MM.1S (cell line): ENCODE measurements around the gene HMGN2.

Experiments
- DNase-seq: peaks from one replicate; pipeline ENCODE4 v3.0.0-alpha.2; 2015
- H2AFZ ChIP-seq: fragments of 300-600 bp; sonication (generic); 2 replicates; pipeline ENCODE4 v1.6.0; 2016; ENCODE audit warnings: antibody characterized with exemption, low read length
- H3F3A ChIP-seq: fragments of 300-600 bp; sonication (generic); 2 replicates; pipeline ENCODE4 v1.6.1; 2016; ENCODE audit warnings: mild to moderate bottlenecking, antibody characterized with exemption, low read length, moderate library complexity, mixed read lengths; ENCODE audit not compliant: insufficient read depth
- H3K27ac ChIP-seq: fragments of 300-600 bp; sonication (generic); 2 replicates; pipeline ENCODE4 v1.5.1; 2016; ENCODE audit warnings: mild to moderate bottlenecking, low read length
- H3K27me3 ChIP-seq: fragments of 300-600 bp; sonication (generic); replicated peaks from 2 replicates; pipeline ENCODE4 v1.6.0; 2016; ENCODE audit warnings: low read length; ENCODE audit not compliant: insufficient read depth
- H3K36me3 ChIP-seq: fragments of 300-600 bp; sonication (generic); replicated peaks from 2 replicates; pipeline ENCODE4 v1.6.1; 2016; ENCODE audit warnings: mild to moderate bottlenecking, low read length, mixed read lengths; ENCODE audit not compliant: insufficient read depth
- H3K4me1 ChIP-seq: fragments of 300-600 bp; sonication (generic); 2 replicates; pipeline ENCODE4 v1.6.1; 2016; ENCODE audit warnings: low read length, mixed read lengths
- H3K4me2 ChIP-seq: fragments of 300-600 bp; sonication (generic); 2 replicates; pipeline ENCODE4 v1.6.0; 2016; ENCODE audit warnings: low read depth, low read length
- H3K4me3 ChIP-seq: fragments of 300-600 bp; sonication (generic); 2 replicates; pipeline ENCODE4 v1.5.1; 2016; ENCODE audit warnings: low read length, mixed read lengths
- H3K79me2 ChIP-seq: fragments of 300-600 bp; sonication (generic); 2 replicates; pipeline ENCODE4 v1.6.1; 2016; ENCODE audit warnings: mixed run types, low read length, mixed read lengths
- H3K9ac ChIP-seq: fragments of 300-600 bp; sonication (generic); 2 replicates; pipeline ENCODE4 v1.6.1; 2016; ENCODE audit warnings: low read length, mixed read lengths
- H3K9me2 ChIP-seq: fragments of 300-600 bp; sonication (generic); replicated peaks from 2 replicates; pipeline ENCODE4 v1.6.1; 2016; ENCODE audit warnings: mild to moderate bottlenecking, low read length, mixed read lengths; ENCODE audit not compliant: insufficient read depth
- H3K9me3 ChIP-seq: fragments of 300-600 bp; sonication (generic); replicated peaks from 2 replicates; pipeline ENCODE4 v1.6.1; 2016; ENCODE audit warnings: mild to moderate bottlenecking, low read length, mixed read lengths; ENCODE audit not compliant: insufficient read depth
- H4K20me1 ChIP-seq: fragments of 300-600 bp; sonication (generic); 2 replicates; pipeline ENCODE4 v1.6.1; 2016; ENCODE audit warnings: mild to moderate bottlenecking, low read length, moderate library complexity, mixed read lengths; ENCODE audit not compliant: insufficient read depth
- EZH2 ChIP-seq: fragments of 300-600 bp; sonication (generic); optimal IDR thresholded peaks from 2 replicates; pipeline ENCODE3; 2017; ENCODE audit warnings: low read depth, mild to moderate bottlenecking, antibody characterized with exemption, low read length, mixed read lengths
- EZH2phosphoT487 ChIP-seq: fragments of 300-600 bp; sonication (generic); IDR thresholded peaks from 2 replicates; pipeline ENCODE4 v1.6.1; 2018; ENCODE audit warnings: antibody characterized with exemption, low read length
- TF ChIP-seq, protein P1 (sequence below): fragments of 300-600 bp; sonication (generic); IDR thresholded peaks from 2 replicates; pipeline ENCODE4 v1.5.1; 2016; ENCODE audit warnings: antibody characterized with exemption, low read length, mixed read lengths

Gene HMGN2

DNA sequence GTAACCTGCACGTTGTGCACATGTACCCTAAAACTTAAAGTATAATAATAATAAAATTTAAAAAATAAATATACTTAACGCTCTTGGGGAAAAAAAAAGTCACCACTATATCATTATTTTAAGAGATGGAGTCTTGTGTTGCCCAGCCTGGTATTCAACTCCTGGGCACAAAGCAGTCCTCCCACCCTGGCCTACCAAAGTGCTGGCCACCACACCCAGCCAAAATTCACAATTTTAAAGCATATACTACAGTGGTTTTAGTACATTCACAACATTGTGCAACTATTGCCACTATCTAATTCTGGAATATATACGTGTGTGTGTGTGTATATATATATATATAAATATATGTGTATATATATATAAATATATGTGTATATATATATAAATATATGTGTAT, 5.9 kb downstream of the HMGN2 start:
- Histone ChIP-seq H3K4me2 (no peak overlapping the region), H3F3A (peaks cover 40% of the 10 kb centered on the region), H3K36me3 (peaks cover 20% of the 10 kb centered on the region; the same call in 1 of the 2 replicates), H3K9ac (no peak overlapping the region), H3K4me3 (no peak overlapping the region), H3K27ac (no peak overlapping the region), H2AFZ (no peak overlapping the region), H3K79me2 (peaks cover 25% of the 10 kb centered on the region), H4K20me1 (peaks cover 23% of the 10 kb centered on the region), H3K9me2 (no peaks in the 10 kb centered on the region), H3K27me3 (no peaks in the 10 kb centered on the region), H3K9me3 (no peaks in the 10 kb centered on the region), H3K4me1 (peaks cover 8% of the 10 kb centered on the region)
- no peak for DNase-seq
- TF ChIP-seq EZH2 (no peak), EZH2phosphoT487 (no peak)
- TF ChIP-seq, protein P1, sequence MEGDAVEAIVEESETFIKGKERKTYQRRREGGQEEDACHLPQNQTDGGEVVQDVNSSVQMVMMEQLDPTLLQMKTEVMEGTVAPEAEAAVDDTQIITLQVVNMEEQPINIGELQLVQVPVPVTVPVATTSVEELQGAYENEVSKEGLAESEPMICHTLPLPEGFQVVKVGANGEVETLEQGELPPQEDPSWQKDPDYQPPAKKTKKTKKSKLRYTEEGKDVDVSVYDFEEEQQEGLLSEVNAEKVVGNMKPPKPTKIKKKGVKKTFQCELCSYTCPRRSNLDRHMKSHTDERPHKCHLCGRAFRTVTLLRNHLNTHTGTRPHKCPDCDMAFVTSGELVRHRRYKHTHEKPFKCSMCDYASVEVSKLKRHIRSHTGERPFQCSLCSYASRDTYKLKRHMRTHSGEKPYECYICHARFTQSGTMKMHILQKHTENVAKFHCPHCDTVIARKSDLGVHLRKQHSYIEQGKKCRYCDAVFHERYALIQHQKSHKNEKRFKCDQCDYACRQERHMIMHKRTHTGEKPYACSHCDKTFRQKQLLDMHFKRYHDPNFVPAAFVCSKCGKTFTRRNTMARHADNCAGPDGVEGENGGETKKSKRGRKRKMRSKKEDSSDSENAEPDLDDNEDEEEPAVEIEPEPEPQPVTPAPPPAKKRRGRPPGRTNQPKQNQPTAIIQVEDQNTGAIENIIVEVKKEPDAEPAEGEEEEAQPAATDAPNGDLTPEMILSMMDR, result no peak

DNA sequence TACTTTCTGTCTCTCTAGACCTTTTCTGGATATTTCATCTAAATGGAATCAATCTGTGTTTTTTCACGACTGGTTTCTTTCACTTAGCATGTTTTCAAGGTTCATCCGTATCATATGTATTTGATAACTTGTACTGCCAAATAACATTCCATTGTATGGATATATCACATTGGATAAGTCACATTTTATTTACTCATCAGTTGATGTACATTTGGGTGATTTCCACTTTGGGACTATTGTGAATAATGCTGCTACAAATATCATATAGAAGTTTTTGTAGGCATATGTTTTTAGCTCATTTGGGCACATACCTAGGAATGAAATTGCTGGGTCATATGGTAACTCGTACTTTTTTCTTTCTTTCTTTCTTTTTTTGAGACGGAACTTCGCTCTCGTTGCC, 6.7 kb downstream of the HMGN2 start:
- Histone ChIP-seq H3K27ac (no peak overlapping the region), H3K4me1 (peaks cover 4% of the 10 kb centered on the region), H3K27me3 (no peaks in the 10 kb centered on the region), H3F3A (peaks cover 32% of the 10 kb centered on the region), H3K9me3 (no peaks in the 10 kb centered on the region), H3K79me2 (peaks cover 17% of the 10 kb centered on the region), H3K36me3 (peaks cover 12% of the 10 kb centered on the region; the same call in 1 of the 2 replicates), H2AFZ (no peak overlapping the region), H4K20me1 (peaks cover 15% of the 10 kb centered on the region), H3K4me2 (no peak overlapping the region), H3K9ac (no peak overlapping the region), H3K9me2 (no peaks in the 10 kb centered on the region), H3K4me3 (no peak overlapping the region)
- TF ChIP-seq EZH2 (no peak), EZH2phosphoT487 (no peak)
- TF ChIP-seq, protein P1, result no peak
- DNase-seq, result no peak

DNA sequence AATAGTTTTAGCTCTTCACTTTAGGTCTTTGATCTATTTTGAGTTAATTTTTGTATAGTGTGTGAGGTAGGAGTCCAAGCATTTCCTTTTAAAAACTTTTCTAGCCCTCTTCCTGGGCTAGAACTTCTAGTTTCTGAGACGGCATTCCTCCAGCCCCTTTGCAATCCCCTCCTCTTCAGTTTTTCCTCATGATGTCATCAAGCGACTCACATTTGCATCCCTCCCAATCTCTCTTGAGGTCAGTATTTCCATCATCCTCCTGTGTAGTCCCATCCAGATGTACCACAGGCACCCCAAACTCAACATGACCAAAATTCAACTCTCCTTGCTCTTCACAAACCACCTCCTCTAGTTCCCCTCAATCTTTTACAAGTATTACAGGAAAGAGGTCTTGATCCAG, 10.7 kb downstream of the HMGN2 start:
- peaks cover under 1% of the 10 kb centered on the region for H3F3A ChIP-seq
- no peak overlapping the region for H3K9ac ChIP-seq
- H3K27me3 ChIP-seq, result no peaks in the 10 kb centered on the region
- H3K36me3 ChIP-seq, result no peaks in the 10 kb centered on the region
- H3K79me2 ChIP-seq, result no peaks in the 10 kb centered on the region
- no peaks in the 10 kb centered on the region for H3K4me1 ChIP-seq
- H2AFZ ChIP-seq, result no peak overlapping the region
- TF ChIP-seq, protein P1, result no peak
- no peak for TF ChIP-seq EZH2
- TF ChIP-seq EZH2phosphoT487, result no peak
- H3K4me2 ChIP-seq, result no peak overlapping the region
- H3K27ac ChIP-seq, result no peak overlapping the region
- no peaks in the 10 kb centered on the region for H3K9me2 ChIP-seq
- H3K9me3 ChIP-seq, result no peaks in the 10 kb centered on the region
- no peaks in the 10 kb centered on the region for H4K20me1 ChIP-seq
- H3K4me3 ChIP-seq, result no peak overlapping the region
- no peak for DNase-seq
